Liver (tissue), 9 donors: ENCODE results near the gene ADGRD1. TPM values are rescaled to one million over a fixed set of nuclear protein-coding genes. Genes with fewer than 3 reads are reported as not detected.

Experiments
- DNase-seq: peaks from one replicate; pipeline ENCODE4 v3.0.0-alpha.2; 2017; ENCODE audit warnings: low spot score
- H3K27ac ChIP-seq, 2 donors: one replicate each; pipeline ENCODE4 v1.7.0; 2013; ENCODE audit warnings: inconsistent platforms in 2 of 2, low read length in 2 of 2, control low read depth in 1 of 2, low read depth in 1 of 2, mild to moderate bottlenecking in 1 of 2
- H3K27me3 ChIP-seq, 4 donors: one replicate each; pipeline versions ENCODE4 v1.6.1 to v1.7.0; 2013; ENCODE audit warnings: low read length in 3 of 4, inconsistent platforms in 1 of 4, mild to moderate bottlenecking in 1 of 4, moderate library complexity in 1 of 4; ENCODE audit not compliant: control insufficient read depth in 4 of 4, insufficient read depth in 4 of 4
- H3K36me3 ChIP-seq, 4 donors: one replicate each; pipeline versions ENCODE4 v1.6.1 to v1.7.0; 2013; ENCODE audit warnings: low read length in 3 of 4, mild to moderate bottlenecking in 3 of 4, low read depth in 1 of 4, moderate library complexity in 1 of 4; ENCODE audit not compliant: control insufficient read depth in 4 of 4, insufficient read depth in 3 of 4
- H3K4me1 ChIP-seq, 4 donors: one replicate each; pipeline versions ENCODE4 v1.6.1 to v1.7.0; 2013; ENCODE audit warnings: low read length in 3 of 4, mild to moderate bottlenecking in 3 of 4, moderate library complexity in 1 of 4; ENCODE audit not compliant: control insufficient read depth in 4 of 4, insufficient read depth in 4 of 4
- H3K4me3 ChIP-seq, 3 donors: one replicate each; pipeline versions ENCODE4 v1.6.1 to v1.7.0; 2013; ENCODE audit warnings: low read length in 3 of 3, control low read depth in 1 of 3, low read depth in 1 of 3, mild to moderate bottlenecking in 1 of 3
- H3K9ac ChIP-seq, 2 donors: one replicate each; pipeline ENCODE4 v1.7.0; 2013; ENCODE audit warnings: low read length in 2 of 2, mild to moderate bottlenecking in 2 of 2, moderate library complexity in 2 of 2, control low read depth in 1 of 2, low read depth in 1 of 2
- H3K9me3 ChIP-seq, 4 donors: one replicate each; pipeline versions ENCODE4 v1.6.1 to v1.7.0; 2013; ENCODE audit warnings: low read length in 3 of 4; ENCODE audit not compliant: control insufficient read depth in 4 of 4
- EGR1 ChIP-seq, 2 donors: IDR thresholded peaks; 2 replicates each; pipeline ENCODE4 v1.6.1; 2016 to 2018; ENCODE audit warnings: antibody characterized with exemption in 2 of 2, low read depth in 2 of 2
- FOXA1 ChIP-seq: IDR thresholded peaks from 2 replicates; pipeline ENCODE4 v1.6.1; 2016; ENCODE audit warnings: antibody characterized with exemption
- FOXA2 ChIP-seq: IDR thresholded peaks from 2 replicates; pipeline ENCODE4 v1.6.1; 2016; ENCODE audit warnings: antibody characterized with exemption
- GABPA ChIP-seq, 2 donors: IDR thresholded peaks in 1 of 2; conservative IDR thresholded peaks in 1 of 2; 2 replicates each; pipeline ENCODE4 v1.6.1; 2016; ENCODE audit warnings: antibody characterized with exemption in 2 of 2, mild to moderate bottlenecking in 1 of 2, moderate library complexity in 1 of 2
- HNF4G ChIP-seq: IDR thresholded peaks from 2 replicates; pipeline ENCODE4 v1.6.1; 2016; ENCODE audit warnings: antibody characterized with exemption
- JUND ChIP-seq, 2 donors: IDR thresholded peaks; 2 replicates each; pipeline ENCODE4 v1.6.1; 2016; ENCODE audit warnings: antibody characterized with exemption in 2 of 2
- NR2F2 ChIP-seq: IDR thresholded peaks from 2 replicates; pipeline ENCODE4 v1.6.1; 2016; ENCODE audit warnings: antibody characterized with exemption
- RAD21 ChIP-seq, 2 donors: IDR thresholded peaks; 2 replicates each; pipeline ENCODE4 v1.6.1; 2016; ENCODE audit warnings: antibody characterized with exemption in 2 of 2, mild to moderate bottlenecking in 2 of 2
- RXRA ChIP-seq, 2 donors: IDR thresholded peaks; 2 replicates each; pipeline ENCODE4 v1.6.1; 2017 to 2018; ENCODE audit warnings: antibody characterized with exemption in 2 of 2, mild to moderate bottlenecking in 1 of 2
- SP1 ChIP-seq: IDR thresholded peaks from 2 replicates; pipeline ENCODE4 v1.6.1; 2018; ENCODE audit warnings: antibody characterized with exemption, mild to moderate bottlenecking
- TAF1 ChIP-seq: conservative IDR thresholded peaks from 2 replicates; pipeline ENCODE4 v1.6.1; 2016; ENCODE audit warnings: antibody characterized with exemption, mild to moderate bottlenecking
- YY1 ChIP-seq: IDR thresholded peaks from 2 replicates; pipeline ENCODE4 v1.6.1; 2016; ENCODE audit warnings: antibody characterized with exemption, mild to moderate bottlenecking
- WGBS: extraction: QIAGEN DNeasy Blood & Tissue Kit; methylation state at CpG from one replicate; pipeline ENCODE4 v1.1.7; 2013; 5-methylcytosine and 5-hydroxymethylcytosine counted together
- polyA plus RNA-seq, 2 donors: library from polyadenylated mRNA; stranded (reverse) in 1 of 2; unstranded in 1 of 2; fragments of 200-250 nt in 1 of 2; fragments of >200 nt in 1 of 2; fragmentation: Nextera tagmentation in 1 of 2; extraction: Ambion mirVana in 1 of 2; gene quantifications; one replicate each; pipeline versions ENCODE4 v1.2.1 to v1.2.3, GENCODE V29; 2013 to 2015
- total RNA-seq, 2 donors: library from RNA; depleted of rRNA; stranded (reverse); fragments of >200 nt; gene quantifications; one replicate each; pipeline ENCODE4 v1.2.3, GENCODE V29; 2014
- TF ChIP-seq, protein P1 (sequence below): IDR thresholded peaks from 2 replicates; pipeline ENCODE4 v1.6.1; 2016; ENCODE audit warnings: antibody characterized with exemption, mild to moderate bottlenecking
- TF ChIP-seq, protein P2 (sequence below): IDR thresholded peaks from 2 replicates; pipeline ENCODE4 v1.6.1; 2016; ENCODE audit warnings: antibody characterized with exemption
- TF ChIP-seq, protein P3 (sequence below): IDR thresholded peaks from 2 replicates; pipeline ENCODE4 v1.6.1; 2016; ENCODE audit warnings: antibody characterized with exemption
- TF ChIP-seq, protein P4 (sequence below): fragments of 150-350 bp; IDR thresholded peaks from 2 replicates; pipeline ENCODE4 v1.5.1; 2017; ENCODE audit warnings: improper control_type of control experiment, low read depth, low read length; ENCODE audit not compliant: missing input control
- donor health status: healthy.
- donor health status: healthy.
- donor health status: healthy.
- donor health status: healthy.
- donor health status: healthy.

Gene ADGRD1
- total and polyA plus RNA-seq, 4 donors: 2.7 to 7.1 (median 4.6) TPM

DNA sequence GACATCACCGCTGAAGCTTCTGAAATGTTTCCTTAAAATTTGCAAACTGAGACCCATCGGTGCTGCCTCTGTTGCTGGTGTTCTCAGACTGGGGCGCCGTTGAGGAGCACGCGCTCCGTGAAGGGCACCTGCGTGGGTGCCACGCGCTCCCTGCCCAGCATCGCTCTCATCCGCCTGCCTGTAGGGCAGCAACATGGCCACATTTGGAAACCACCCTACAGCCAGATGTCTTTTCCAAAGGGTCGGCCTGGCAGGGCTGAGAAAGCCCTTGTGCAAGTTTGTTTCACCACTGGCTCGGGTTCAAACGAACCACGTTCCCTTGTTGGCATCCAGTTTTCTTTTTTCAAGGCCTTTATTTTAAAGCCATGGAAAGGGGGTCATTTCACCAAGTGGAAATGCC, 13.9 kb downstream of the ADGRD1 start:
- TF ChIP-seq SP1 (no peak), FOXA1 (no peak), EGR1 (IDR thresholded peaks at IDR 0.05; ENCODE audit: low read depth in 2 of 2) (no peak), TAF1 (no peak), NR2F2 (no peak), FOXA2 (no peak), YY1 (no peak), JUND (IDR thresholded peaks at IDR 0.05) (no peak), HNF4G (no peak), GABPA (IDR thresholded peaks at IDR 0.05 in 1 of 2, conservative IDR thresholded peaks at IDR 0.05 in 1 of 2) (no peak), RXRA (IDR thresholded peaks at IDR 0.05) (no peak)
- TF ChIP-seq, protein P1, sequence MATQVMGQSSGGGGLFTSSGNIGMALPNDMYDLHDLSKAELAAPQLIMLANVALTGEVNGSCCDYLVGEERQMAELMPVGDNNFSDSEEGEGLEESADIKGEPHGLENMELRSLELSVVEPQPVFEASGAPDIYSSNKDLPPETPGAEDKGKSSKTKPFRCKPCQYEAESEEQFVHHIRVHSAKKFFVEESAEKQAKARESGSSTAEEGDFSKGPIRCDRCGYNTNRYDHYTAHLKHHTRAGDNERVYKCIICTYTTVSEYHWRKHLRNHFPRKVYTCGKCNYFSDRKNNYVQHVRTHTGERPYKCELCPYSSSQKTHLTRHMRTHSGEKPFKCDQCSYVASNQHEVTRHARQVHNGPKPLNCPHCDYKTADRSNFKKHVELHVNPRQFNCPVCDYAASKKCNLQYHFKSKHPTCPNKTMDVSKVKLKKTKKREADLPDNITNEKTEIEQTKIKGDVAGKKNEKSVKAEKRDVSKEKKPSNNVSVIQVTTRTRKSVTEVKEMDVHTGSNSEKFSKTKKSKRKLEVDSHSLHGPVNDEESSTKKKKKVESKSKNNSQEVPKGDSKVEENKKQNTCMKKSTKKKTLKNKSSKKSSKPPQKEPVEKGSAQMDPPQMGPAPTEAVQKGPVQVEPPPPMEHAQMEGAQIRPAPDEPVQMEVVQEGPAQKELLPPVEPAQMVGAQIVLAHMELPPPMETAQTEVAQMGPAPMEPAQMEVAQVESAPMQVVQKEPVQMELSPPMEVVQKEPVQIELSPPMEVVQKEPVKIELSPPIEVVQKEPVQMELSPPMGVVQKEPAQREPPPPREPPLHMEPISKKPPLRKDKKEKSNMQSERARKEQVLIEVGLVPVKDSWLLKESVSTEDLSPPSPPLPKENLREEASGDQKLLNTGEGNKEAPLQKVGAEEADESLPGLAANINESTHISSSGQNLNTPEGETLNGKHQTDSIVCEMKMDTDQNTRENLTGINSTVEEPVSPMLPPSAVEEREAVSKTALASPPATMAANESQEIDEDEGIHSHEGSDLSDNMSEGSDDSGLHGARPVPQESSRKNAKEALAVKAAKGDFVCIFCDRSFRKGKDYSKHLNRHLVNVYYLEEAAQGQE: no peak
- TF ChIP-seq, protein P2, sequence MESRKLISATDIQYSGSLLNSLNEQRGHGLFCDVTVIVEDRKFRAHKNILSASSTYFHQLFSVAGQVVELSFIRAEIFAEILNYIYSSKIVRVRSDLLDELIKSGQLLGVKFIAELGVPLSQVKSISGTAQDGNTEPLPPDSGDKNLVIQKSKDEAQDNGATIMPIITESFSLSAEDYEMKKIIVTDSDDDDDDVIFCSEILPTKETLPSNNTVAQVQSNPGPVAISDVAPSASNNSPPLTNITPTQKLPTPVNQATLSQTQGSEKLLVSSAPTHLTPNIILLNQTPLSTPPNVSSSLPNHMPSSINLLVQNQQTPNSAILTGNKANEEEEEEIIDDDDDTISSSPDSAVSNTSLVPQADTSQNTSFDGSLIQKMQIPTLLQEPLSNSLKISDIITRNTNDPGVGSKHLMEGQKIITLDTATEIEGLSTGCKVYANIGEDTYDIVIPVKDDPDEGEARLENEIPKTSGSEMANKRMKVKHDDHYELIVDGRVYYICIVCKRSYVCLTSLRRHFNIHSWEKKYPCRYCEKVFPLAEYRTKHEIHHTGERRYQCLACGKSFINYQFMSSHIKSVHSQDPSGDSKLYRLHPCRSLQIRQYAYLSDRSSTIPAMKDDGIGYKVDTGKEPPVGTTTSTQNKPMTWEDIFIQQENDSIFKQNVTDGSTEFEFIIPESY: no peak
- TF ChIP-seq, protein P3, sequence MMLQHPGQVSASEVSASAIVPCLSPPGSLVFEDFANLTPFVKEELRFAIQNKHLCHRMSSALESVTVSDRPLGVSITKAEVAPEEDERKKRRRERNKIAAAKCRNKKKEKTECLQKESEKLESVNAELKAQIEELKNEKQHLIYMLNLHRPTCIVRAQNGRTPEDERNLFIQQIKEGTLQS: no peak
- TF ChIP-seq, protein P4, sequence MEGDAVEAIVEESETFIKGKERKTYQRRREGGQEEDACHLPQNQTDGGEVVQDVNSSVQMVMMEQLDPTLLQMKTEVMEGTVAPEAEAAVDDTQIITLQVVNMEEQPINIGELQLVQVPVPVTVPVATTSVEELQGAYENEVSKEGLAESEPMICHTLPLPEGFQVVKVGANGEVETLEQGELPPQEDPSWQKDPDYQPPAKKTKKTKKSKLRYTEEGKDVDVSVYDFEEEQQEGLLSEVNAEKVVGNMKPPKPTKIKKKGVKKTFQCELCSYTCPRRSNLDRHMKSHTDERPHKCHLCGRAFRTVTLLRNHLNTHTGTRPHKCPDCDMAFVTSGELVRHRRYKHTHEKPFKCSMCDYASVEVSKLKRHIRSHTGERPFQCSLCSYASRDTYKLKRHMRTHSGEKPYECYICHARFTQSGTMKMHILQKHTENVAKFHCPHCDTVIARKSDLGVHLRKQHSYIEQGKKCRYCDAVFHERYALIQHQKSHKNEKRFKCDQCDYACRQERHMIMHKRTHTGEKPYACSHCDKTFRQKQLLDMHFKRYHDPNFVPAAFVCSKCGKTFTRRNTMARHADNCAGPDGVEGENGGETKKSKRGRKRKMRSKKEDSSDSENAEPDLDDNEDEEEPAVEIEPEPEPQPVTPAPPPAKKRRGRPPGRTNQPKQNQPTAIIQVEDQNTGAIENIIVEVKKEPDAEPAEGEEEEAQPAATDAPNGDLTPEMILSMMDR: no peak
- Histone ChIP-seq H3K4me3 (no peak overlapping the region), H3K9me3 (no peaks in the 10 kb centered on the region), H3K27me3 (no peaks in the 10 kb centered on the region), H3K27ac (no peak overlapping the region), H3K4me1 (peaks cover 0 to 4% (median 0%) of the 10 kb centered on the region in 4 donors), H3K36me3 (no peaks in the 10 kb centered on the region), H3K9ac (no peak overlapping the region)
- 94% methylated on average over 16 of the region's 16 CpGs for WGBS
- peak; percentile 27 for DNase-seq

DNA sequence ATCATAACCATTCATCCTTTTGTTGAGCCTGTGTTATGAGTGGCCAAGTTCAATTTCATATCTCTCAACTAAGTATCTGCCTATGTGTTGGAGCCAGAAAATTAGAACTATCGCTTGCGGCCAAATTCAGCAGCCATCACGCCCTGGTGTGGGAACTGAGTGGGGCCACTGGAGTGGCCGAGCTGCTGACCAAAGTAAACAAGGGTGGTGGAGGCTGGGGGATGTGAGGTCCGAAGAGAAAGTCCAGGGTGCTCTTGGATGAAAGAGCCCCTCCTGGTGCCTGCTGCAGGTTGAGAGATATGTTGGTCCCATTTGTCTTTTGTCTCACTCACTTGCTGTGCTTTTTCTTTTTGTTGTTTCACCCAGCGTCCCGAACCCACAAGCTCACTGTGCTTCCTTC, 14.9 kb downstream of the ADGRD1 start:
- H3K4me1 ChIP-seq: peaks cover 0 to 6% (median 0%) of the 10 kb centered on the region in 4 donors
- H3K4me3 ChIP-seq: no peak overlapping the region
- H3K9ac ChIP-seq: no peak overlapping the region
- 93% methylated on average over 7 of the region's 7 CpGs for WGBS
- TF ChIP-seq, protein P3: no peak
- TF ChIP-seq NR2F2 (no peak), RAD21 (IDR thresholded peaks at IDR 0.05) (no peak)
- H3K27me3 ChIP-seq: no peaks in the 10 kb centered on the region
- DNase-seq: no peak
- no peaks in the 10 kb centered on the region for H3K36me3 ChIP-seq
- no peaks in the 10 kb centered on the region for H3K9me3 ChIP-seq
- no peak overlapping the region for H3K27ac ChIP-seq
